Jurkat, Clone E6-1 (cell line): ENCODE results near the gene SNX21.
"Not testable (repeated sequence)": the region's sequence is repeated elsewhere in the genome, so short reads cannot be mapped to it uniquely, and the experiment has no call there.

Source experiments
- DNase-seq: peaks from one replicate; pipeline ENCODE4 v3.0.0-alpha.2; 2011; ENCODE audit warnings: low read depth, low spot score
- H3K4me3 ChIP-seq: 2 replicates; pipeline ENCODE4 v1.5.1; 2011; ENCODE audit warnings: mild to moderate bottlenecking, low read length, control low read depth, moderate library complexity

The SNX21 gene

DNA sequence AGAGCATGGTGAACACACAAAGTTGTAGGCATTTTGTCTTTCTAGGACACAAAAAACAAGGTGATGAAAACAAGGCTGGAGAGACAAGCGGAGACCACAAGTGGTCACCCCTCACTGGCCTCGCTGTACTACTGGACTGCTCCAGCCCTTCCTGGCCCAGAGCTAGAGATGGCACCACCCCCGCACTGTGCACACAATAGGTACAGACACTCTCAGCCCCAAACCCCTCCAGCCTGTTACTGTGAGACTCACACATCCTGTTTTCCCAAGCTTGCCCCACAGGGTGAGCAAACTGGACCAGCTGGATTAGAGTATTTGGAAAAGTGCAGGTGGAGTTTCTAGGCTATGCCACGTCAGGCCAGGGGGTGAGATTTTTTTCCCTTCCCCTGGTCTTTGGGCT lies 39.0 kb downstream of the SNX21 start:
- no peak for DNase-seq
- H3K4me3 ChIP-seq = no peak overlapping the region

DNA sequence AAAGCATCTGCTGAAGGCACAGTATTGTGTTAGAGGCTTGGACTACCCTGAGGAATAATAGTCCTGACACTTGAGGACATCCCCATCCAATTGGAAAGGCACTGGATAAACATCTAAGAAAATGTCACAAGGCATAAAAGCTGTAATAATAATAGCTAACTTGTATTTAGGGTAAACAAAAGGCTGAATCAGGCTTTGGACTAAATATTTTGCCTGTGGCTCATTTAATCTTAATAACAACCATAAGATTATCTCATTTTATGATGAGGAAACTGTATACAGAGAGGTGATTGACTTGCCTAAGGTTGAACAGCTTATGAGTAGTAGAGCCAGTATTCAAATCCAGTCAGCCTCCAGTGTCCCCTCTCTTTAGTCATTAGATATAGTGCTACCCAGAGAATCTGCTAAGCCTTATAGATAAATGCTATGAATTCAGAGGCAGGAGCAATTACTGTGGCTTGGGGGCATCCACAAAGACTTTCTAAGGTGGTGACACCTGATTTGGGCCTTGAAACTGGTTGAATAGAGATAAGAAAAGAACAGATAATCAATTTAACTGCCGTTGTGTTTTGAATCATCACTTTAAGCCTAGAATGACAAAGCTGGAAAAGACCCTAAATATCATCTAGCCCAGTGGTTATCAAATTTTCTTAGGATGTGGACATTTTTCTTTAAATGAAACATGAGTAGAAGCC lies 40.0 kb downstream of the SNX21 start:
- no peak for DNase-seq
- H3K4me3 ChIP-seq = no peak overlapping the region

DNA sequence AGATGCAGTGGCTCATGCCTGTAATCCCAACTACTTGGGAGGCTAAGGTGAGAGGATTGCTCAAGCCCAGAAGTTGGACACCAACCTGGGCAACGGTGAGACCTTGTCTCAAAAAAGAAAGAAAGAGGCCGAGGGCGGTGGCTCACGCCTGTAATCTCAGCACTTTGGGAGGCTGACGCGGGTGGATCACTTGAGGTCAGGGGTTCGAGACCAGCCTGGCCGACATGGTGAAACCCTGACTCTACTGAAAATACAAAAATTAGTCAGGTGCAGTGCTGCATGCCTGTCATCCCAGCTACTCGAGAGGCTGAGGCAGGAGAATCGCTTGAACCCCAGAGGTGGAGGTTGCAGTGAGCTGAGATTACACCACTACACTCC lies 40.5 kb downstream of the SNX21 start:
- not testable (repeated sequence) for DNase-seq, H3K4me3 ChIP-seq

- no peak for DNase-seq
- no peak overlapping the region for H3K4me3 ChIP-seq
Observed at GRCh38 chr20:45874576-45874975, 41.0 kb downstream of the SNX21 start.

GRCh38 chr20:45878076-45878761 lies 44.6 kb downstream of the SNX21 start:
- H3K4me3 ChIP-seq = no peak overlapping the region
- no peak for DNase-seq

GRCh38 chr20:45880988-45881788 lies 47.6 kb downstream of the SNX21 start, which contains the start of gene ZSWIM1:
TSS of gene ZSWIM1 (plus strand) at chr20:45881227. CDS start at chr20:45882593, 1,366 bp downstream.
- peak; percentile 99 for DNase-seq
- peak within 1 kb of the TSS; percentile 69 for H3K4me3 ChIP-seq

GRCh38 chr20:45882469-45883099 lies 49.0 kb downstream of the SNX21 start:
- peak overlapping the region; percentile 5; the same call in 1 of the 2 replicates for H3K4me3 ChIP-seq
- no peak for DNase-seq

- H3K4me3 ChIP-seq = peak overlapping the region; percentile 5
- peak; percentile 50 for DNase-seq
Observed at GRCh38 chr20:45883100-45883469, 49.5 kb downstream of the SNX21 start.

DNA sequence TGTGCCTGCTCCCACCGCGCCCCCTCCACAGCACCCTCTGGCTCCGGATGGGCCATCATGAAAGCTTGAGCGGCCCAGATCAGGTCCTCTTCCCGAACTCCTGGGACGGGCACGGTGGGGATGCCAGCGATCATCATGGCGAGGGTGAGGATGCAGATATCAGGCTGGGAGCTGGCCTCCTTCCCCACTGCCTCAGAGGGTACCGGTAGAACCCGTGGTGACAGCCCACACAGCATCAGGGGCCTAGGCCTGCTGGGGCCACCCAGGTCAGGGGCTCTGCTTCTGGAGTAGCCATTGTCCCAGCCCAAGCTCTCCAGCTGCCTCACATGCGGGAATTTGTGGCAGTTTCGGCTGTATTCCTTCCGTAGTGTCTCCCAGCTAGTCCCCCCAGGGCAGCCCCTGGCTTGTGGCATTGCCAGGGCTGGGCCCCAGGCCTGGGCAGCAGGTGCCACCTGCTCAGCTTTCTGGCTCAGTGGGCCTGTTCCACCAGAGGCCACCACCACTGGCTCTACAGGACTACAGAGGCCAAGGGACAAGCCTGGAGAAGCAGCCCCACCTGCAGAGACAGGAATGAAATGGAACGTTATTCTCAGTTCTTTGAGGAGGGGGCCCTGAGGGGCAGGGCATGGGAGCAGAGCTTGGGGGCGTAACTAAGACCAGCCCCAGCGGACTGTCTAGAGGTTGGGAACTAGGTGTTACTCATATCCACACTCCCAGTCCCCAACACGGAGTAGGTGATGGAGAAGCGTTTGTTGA lies 53.2 kb downstream of the SNX21 start:
- DNase-seq = no peak
- no peak overlapping the region for H3K4me3 ChIP-seq

DNA sequence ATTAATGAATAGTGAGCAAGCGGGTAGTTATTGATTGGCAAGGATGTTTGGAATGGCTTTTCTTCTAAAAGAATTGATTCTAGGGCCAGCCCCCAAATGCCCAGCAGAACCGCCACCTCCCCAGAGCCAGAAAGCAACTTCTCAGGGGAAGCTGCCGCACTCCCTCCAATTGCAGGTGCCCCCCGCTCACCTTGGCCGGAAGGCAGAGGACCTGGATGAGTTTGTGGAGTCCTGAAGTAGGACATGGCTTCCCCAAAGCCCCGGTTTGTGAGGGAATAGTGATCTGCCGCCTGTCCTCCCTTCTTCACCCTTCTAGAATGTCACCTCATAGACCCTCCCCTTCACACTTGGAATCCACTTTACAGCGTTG lies 53.7 kb downstream of the SNX21 start, which contains the start of gene SPATA25:
SPATA25 (minus strand) TSS at position 277 of the 370 bp plus-strand sequence; CDS start at position 245, 32 bp downstream.
- H3K4me3 ChIP-seq = no peak within 1 kb of the TSS
- no peak for DNase-seq

GRCh38 chr20:45888681-45889080 lies 55.1 kb downstream of the SNX21 start:
- no peak overlapping the region for H3K4me3 ChIP-seq
- DNase-seq = no peak

GRCh38 chr20:45890077-45890984 lies 56.7 kb downstream of the SNX21 start:
- peak overlapping the region; percentile 76 for H3K4me3 ChIP-seq
- no peak for DNase-seq

- peak; percentile 83 for DNase-seq
- peak within 1 kb of the TSS; percentile 76 for H3K4me3 ChIP-seq
Observed at GRCh38 chr20:45890985-45891983, 57.7 kb downstream of the SNX21 start, which contains the start of the genes CTSA and NEURL2. TSS of gene CTSA (plus strand) at chr20:45891335. CDS start at chr20:45891569, 234 bp downstream. TSS of gene NEURL2 (minus strand) at chr20:45891208. CDS start at chr20:45890991, 217 bp downstream.

DNA sequence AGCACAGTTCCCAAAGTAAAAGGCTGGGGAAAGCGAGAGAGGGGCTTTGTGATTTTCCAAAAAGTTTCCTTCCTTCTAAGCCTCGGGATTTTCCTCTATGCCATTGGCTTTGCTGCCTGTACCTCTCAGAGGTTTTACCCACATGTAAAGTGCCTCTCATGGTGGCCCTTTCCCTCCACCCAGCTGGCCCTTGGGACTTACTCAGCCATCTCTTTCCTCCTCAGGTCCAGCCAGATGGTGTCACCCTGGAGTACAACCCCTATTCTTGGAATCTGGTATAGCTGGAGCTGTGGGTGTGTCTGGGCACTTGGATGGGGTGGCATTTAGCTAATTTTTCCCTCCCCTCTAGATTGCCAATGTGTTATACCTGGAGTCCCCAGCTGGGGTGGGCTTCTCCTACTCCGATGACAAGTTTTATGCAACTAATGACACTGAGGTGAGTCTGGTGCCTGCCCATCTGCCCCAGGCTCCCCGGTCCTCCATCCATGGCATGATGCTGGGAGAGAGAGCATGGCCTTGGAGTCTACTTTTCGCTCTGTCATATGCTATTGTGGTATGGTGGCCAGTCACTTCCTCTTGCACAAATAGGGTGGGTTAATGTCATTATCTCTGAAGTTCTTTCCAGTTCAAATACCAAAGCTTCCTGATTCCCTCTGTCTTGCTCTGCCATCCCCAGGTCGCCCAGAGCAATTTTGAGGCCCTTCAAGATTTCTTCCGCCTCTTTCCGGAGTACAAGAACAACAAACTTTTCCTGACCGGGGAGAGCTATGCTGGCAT lies 58.6 kb downstream of the SNX21 start:
- no peak for DNase-seq
- peak overlapping the region; percentile 76 for H3K4me3 ChIP-seq
